HCT116 (cell line): ENCODE results near the gene WHRN. TPM values are rescaled to one million over a fixed set of nuclear protein-coding genes. Genes with fewer than 3 reads are reported as not detected.

Experiments
- ATAC-seq: fragments of 200-7000 bp; cut with Tn5 transposase; 2 replicates; pipeline ENCODE4 v1.9.1; 2020; ENCODE audit warnings: mild to moderate bottlenecking, moderate library complexity
- BruUV-seq: library from RNA; stranded (reverse); fragments of 400-500 nt; replicated peaks from 2 replicates; lab custom pipeline; 2021; lab: Mats Ljungman, UMichigan
- CTCF ChIA-PET: fragments of 300-600 bp; sonication (Branson Sonifier 250); formaldehyde crosslinking; loops from one replicate; lab custom pipeline; 2021; ENCODE audit warnings: antibody characterized with exemption; lab: Charles Lee
- POLR2A ChIA-PET: fragments of 300-600, 350-600 bp; sonication (Branson Sonifier 250); formaldehyde crosslinking; loops from one replicate; lab custom pipeline; 2021; ENCODE audit warnings: antibody characterized with exemption; lab: Charles Lee
- RAD21 ChIA-PET, 2 experiments: fragments of 300-600 bp; sonication (Branson Sonifier 250); formaldehyde crosslinking; loops; one replicate each; lab custom pipeline; 2023; ENCODE audit warnings: low total read pairs in 2 of 2; ENCODE audit not compliant: uncharacterized antibody in 2 of 2, unreplicated experiment in 2 of 2, low non-redundant PET in 1 of 2; lab: Charles Lee
- DNase-seq: peaks from one replicate; pipeline ENCODE4 v3.0.0-alpha.2; 2010; ENCODE audit warnings: low read depth, low spot score
- H2AFZ ChIP-seq: fragments of 200-600 bp; shearing (Covaris generic), sonication (generic); 2 replicates; pipeline ENCODE4 v1.6.1; 2017; ENCODE audit warnings: low read depth, mixed run types, mixed read lengths, antibody characterized with exemption, low read length; ENCODE audit not compliant: poor library complexity, severe bottlenecking
- H3K27ac ChIP-seq: 2 replicates; pipeline ENCODE4 v1.5.1; 2012; ENCODE audit warnings: low read depth, low read length
- H3K27me3 ChIP-seq: fragments of 200-600 bp; sonication (generic); 2 replicates; pipeline ENCODE4 v1.6.1; 2016; ENCODE audit warnings: mixed run types, low read length, mixed read lengths; ENCODE audit not compliant: insufficient read depth
- H3K36me3 ChIP-seq, 2 experiments: fragments of 200-500 bp in 1 of 2; fragments of 200-600 bp in 1 of 2; sonication (Bioruptor generic) in 1 of 2; sonication (generic) in 1 of 2; 2 replicates each; pipeline versions ENCODE4 v1.5.1 to v1.6.1; 2014 to 2016; ENCODE audit warnings: low read length in 2 of 2, inconsistent platforms in 1 of 2, mixed read lengths in 1 of 2, mixed run types in 1 of 2; ENCODE audit not compliant: insufficient read depth in 2 of 2, control insufficient read depth in 1 of 2
- H3K4me1 ChIP-seq, 2 experiments: fragments of 200-600 bp in 1 of 2; sonication (generic) in 1 of 2; 2 replicates each; pipeline versions ENCODE4 v1.5.1 to v1.6.1; 2012 to 2017; ENCODE audit warnings: low read length in 2 of 2, inconsistent platforms in 1 of 2, mild to moderate bottlenecking in 1 of 2, mixed read lengths in 1 of 2, mixed run types in 1 of 2, moderate library complexity in 1 of 2; ENCODE audit not compliant: insufficient read depth in 2 of 2, control insufficient read depth in 1 of 2
- H3K4me2 ChIP-seq: fragments of 200-600 bp; sonication (generic); 2 replicates; pipeline ENCODE4 v1.6.1; 2017; ENCODE audit warnings: mixed run types, low read length, mixed read lengths
- H3K4me3 ChIP-seq, 2 experiments: fragments of 200-600 bp in 1 of 2; sonication (generic) in 1 of 2; replicated peaks in 1 of 2; 2 replicates each; pipeline ENCODE4 v1.5.1; 2011 to 2016; ENCODE audit warnings: low read length in 2 of 2, control low read depth in 1 of 2, low read depth in 1 of 2, mild to moderate bottlenecking in 1 of 2, mixed read lengths in 1 of 2, mixed run types in 1 of 2
- H3K79me2 ChIP-seq: fragments of 200-600 bp; sonication (generic); 2 replicates; pipeline ENCODE4 v1.6.1; 2017; ENCODE audit warnings: mild to moderate bottlenecking, mixed run types, low read length, moderate library complexity, mixed read lengths; ENCODE audit not compliant: insufficient read depth
- H3K9ac ChIP-seq: fragments of 200-600 bp; sonication (generic); 2 replicates; pipeline ENCODE4 v1.6.1; 2016; ENCODE audit warnings: low read length, mixed read lengths
- H3K9me2 ChIP-seq: fragments of 200-600 bp; sonication (generic), shearing (Covaris generic); 2 replicates; pipeline ENCODE4 v1.6.1; 2017; ENCODE audit warnings: mixed run types, mild to moderate bottlenecking, moderate library complexity; ENCODE audit not compliant: insufficient read depth
- H3K9me3 ChIP-seq, 2 experiments: fragments of 200-500 bp in 1 of 2; fragments of 200-600 bp in 1 of 2; sonication (Bioruptor generic) in 1 of 2; sonication (generic) in 1 of 2; 2 replicates each; pipeline ENCODE4 v1.6.1; 2014 to 2017; ENCODE audit warnings: low read length in 2 of 2, mixed read lengths in 2 of 2, inconsistent platforms in 1 of 2, low read depth in 1 of 2, mild to moderate bottlenecking in 1 of 2, mixed run types in 1 of 2, moderate library complexity in 1 of 2; ENCODE audit not compliant: control insufficient read depth in 1 of 2, insufficient read depth in 1 of 2
- H4K20me1 ChIP-seq: fragments of 200-600 bp; sonication (generic), shearing (Covaris generic); 2 replicates; pipeline ENCODE4 v1.6.1; 2017; ENCODE audit warnings: mixed run types, mild to moderate bottlenecking, moderate library complexity; ENCODE audit not compliant: insufficient read depth
- CBX3 ChIP-seq: IDR thresholded peaks from 2 replicates; pipeline ENCODE4 v1.6.1; 2012; ENCODE audit warnings: low read depth
- CTCF ChIP-seq, 3 experiments: fragments of 200-600 bp in 1 of 3; sonication (generic) in 1 of 3; IDR thresholded peaks in 2 of 3; conservative IDR thresholded peaks in 1 of 3; 2 replicates each; pipeline ENCODE4 v1.5.1; 2012 to 2017; ENCODE audit warnings: low read depth in 2 of 3, low read length in 2 of 3, antibody characterized with exemption in 1 of 3, borderline replicate concordance in 1 of 3, control low read depth in 1 of 3, mild to moderate bottlenecking in 1 of 3, mixed read lengths in 1 of 3, mixed run types in 1 of 3, moderate library complexity in 1 of 3; ENCODE audit not compliant: insufficient read depth in 1 of 3
- FOSL1 ChIP-seq: IDR thresholded peaks from 2 replicates; pipeline ENCODE4 v1.6.1; 2012; ENCODE audit warnings: low read depth
- POLR2AphosphoS5 ChIP-seq: IDR thresholded peaks from 2 replicates; pipeline ENCODE4 v1.6.1; 2011; ENCODE audit warnings: mild to moderate bottlenecking, low read depth, low read length, moderate library complexity
- YY1 ChIP-seq: IDR thresholded peaks from 2 replicates; pipeline ENCODE4 v1.6.1; 2011; ENCODE audit warnings: low read length, low read depth, moderate library complexity, mild to moderate bottlenecking; ENCODE audit not compliant: insufficient replicate concordance; ENCODE audit errors: extremely low read depth
- intact Hi-C: fragments of 100-400 bp; cut with micrococcal nuclease; formaldehyde crosslinking; loops from 2 replicates; pipeline ENCODE4 v1.10.0; 2022
- total RNA-seq: library from RNA; stranded (reverse); gene quantifications from one replicate; pipeline ENCODE4 v1.2.1, GENCODE V29; 2021; ENCODE audit not compliant: unreplicated experiment

Gene WHRN
- total RNA-seq, 1 experiment from 2014 or later = 12.8 TPM

DNA sequence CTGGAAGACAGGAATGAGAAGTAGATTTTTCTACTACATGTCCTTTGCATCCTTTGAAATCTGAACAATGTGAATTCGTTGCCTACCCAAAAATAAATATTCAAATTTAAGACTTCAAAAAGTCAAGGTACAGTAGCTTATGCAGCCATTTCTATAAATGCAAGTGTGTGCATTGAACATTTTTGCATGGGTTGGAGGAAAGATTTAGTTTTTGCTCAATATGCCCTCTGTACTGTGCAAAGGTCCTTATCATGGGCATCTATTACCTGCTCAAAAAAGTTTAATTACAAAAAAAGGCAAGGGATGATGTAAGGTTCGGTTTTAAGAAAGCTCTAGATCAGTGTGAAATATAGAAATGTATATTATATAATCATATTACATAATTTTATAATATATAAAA lies 140.1 kb downstream of the WHRN start:
- H2AFZ ChIP-seq = no peak overlapping the region
- no peak overlapping the region for H3K27ac ChIP-seq
- ChIA-PET CTCF (interaction anchor here (0.9 kb wide), 1 partner anchor 40 kb away, joined by 3 read pairs; no protein-coding TSS in a partner anchor), RAD21 (no interaction called here), POLR2A (no interaction called here)
- TF ChIP-seq POLR2AphosphoS5 (no peak), YY1 (no peak), FOSL1 (no peak), CBX3 (no peak), CTCF (IDR thresholded peaks at IDR 0.05 in 2 of 3, conservative IDR thresholded peaks at IDR 0.05 in 1 of 3; ENCODE audit: borderline replicate concordance in 1 of 3, insufficient read depth in 1 of 3, low read depth in 2 of 3, low read length in 2 of 3) (no peak)
- H3K4me1 ChIP-seq = peaks cover 0 to 8% of the 10 kb centered on the region in 2 experiments; a peak in 2 of 4 replicates
- no peak overlapping the region for H3K9ac ChIP-seq
- no peak overlapping the region for H3K4me2 ChIP-seq
- ATAC-seq (no peak), DNase-seq (no peak)
- no peaks in the 10 kb centered on the region for H3K27me3 ChIP-seq
- H3K9me2 ChIP-seq = no peaks in the 10 kb centered on the region
- H4K20me1 ChIP-seq = no peaks in the 10 kb centered on the region
- intact Hi-C loops = no loop called here
- no peak overlapping the region for H3K4me3 ChIP-seq
- BruUV-seq = no TSS peak
- no peaks in the 10 kb centered on the region for H3K79me2 ChIP-seq
- H3K9me3 ChIP-seq = no peaks in the 10 kb centered on the region
- H3K36me3 ChIP-seq = no peaks in the 10 kb centered on the region
